Cardiac fibroblast (primary cell): ENCODE measurements around the gene LRMDA.
"Not testable (repeated sequence)": the region's sequence is repeated elsewhere in the genome, so short reads cannot be mapped to it uniquely, and the experiment has no call there.

ENCODE experiments used
- DNase-seq, 2 donors: peaks; one replicate each; pipeline versions ENCODE4 v3.0.0 to v3.0.0-alpha.2; 2010; ENCODE audit warnings: low read depth in 2 of 2
- H3K4me3 ChIP-seq, 2 donors: replicated peaks in 1 of 2; 1 replicate in 1 of 2; 2 replicates in 1 of 2; pipeline ENCODE4 v1.5.1; 2011; ENCODE audit warnings: low read depth in 2 of 2, low read length in 2 of 2, mild to moderate bottlenecking in 2 of 2, moderate library complexity in 1 of 2
- TF ChIP-seq, protein P1 (sequence below): IDR thresholded peaks from one replicate; pipeline ENCODE4 v1.5.1; 2011; ENCODE audit warnings: low read depth, mild to moderate bottlenecking, low read length, inconsistent platforms

LRMDA gene

DNA sequence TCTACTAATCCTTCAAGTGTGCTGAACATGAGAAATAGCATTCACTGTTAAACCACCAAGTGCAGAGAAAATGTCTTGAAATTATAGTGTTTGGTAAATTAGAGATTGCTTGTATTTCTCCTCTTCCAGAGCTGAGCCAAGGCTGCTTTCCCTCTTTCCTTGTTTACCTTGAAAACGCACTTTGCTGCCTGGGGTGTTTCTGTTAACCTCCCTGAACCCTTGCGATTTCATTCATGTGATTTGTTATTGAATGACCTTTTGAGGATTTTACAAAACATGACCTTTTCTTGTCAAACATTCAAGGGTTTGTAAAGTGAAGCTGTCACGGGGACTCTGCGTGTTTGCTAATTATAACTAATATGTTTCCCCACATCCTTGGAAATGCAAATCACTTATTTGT lies 169.4 kb downstream of the LRMDA start:
- H3K4me3 ChIP-seq: no peak overlapping the region
- no peak for DNase-seq
- TF ChIP-seq, protein P1, sequence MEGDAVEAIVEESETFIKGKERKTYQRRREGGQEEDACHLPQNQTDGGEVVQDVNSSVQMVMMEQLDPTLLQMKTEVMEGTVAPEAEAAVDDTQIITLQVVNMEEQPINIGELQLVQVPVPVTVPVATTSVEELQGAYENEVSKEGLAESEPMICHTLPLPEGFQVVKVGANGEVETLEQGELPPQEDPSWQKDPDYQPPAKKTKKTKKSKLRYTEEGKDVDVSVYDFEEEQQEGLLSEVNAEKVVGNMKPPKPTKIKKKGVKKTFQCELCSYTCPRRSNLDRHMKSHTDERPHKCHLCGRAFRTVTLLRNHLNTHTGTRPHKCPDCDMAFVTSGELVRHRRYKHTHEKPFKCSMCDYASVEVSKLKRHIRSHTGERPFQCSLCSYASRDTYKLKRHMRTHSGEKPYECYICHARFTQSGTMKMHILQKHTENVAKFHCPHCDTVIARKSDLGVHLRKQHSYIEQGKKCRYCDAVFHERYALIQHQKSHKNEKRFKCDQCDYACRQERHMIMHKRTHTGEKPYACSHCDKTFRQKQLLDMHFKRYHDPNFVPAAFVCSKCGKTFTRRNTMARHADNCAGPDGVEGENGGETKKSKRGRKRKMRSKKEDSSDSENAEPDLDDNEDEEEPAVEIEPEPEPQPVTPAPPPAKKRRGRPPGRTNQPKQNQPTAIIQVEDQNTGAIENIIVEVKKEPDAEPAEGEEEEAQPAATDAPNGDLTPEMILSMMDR: no peak

DNA sequence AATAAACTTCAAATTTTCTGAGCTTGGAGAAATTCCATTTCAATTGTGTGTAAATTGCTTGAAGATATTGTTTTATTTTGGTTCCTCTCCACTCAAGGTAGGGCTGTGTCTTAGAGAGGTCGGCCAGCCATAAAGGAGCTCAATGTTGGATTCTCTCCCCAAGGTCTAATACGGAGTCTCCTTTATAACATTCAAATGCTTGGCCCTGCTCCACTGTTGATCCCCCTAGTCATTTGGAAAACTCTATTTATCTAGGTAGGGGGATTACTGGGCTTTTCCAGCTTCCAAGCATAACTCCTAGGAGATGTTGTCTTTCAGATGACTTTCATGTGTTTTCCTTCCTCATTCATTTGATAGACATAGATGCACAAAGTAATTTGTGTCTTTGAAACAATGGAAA lies 170.9 kb downstream of the LRMDA start:
- no peak for DNase-seq
- TF ChIP-seq, protein P1: no peak
- H3K4me3 ChIP-seq: no peak overlapping the region

DNA sequence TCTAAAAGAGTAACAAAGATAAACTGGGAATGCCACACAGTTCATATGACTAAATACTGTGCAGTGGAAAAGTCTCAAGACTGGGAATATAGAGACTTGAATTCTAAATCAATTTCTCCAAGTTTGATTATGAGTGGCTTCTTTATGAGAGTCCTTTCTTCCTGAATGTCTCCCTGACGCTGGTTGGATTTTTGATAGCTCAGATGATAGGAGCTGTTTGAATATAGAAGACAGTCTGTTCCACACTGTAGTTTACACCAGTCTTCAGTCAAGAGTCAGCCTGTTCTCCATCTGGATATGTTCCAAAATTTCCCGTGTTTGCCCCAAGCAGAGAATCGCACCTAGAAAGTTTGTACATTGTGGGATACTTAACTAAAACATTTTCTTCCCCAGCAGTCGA lies 173.7 kb downstream of the LRMDA start:
- TF ChIP-seq, protein P1: no peak
- no peak for DNase-seq
- no peak overlapping the region for H3K4me3 ChIP-seq

DNA sequence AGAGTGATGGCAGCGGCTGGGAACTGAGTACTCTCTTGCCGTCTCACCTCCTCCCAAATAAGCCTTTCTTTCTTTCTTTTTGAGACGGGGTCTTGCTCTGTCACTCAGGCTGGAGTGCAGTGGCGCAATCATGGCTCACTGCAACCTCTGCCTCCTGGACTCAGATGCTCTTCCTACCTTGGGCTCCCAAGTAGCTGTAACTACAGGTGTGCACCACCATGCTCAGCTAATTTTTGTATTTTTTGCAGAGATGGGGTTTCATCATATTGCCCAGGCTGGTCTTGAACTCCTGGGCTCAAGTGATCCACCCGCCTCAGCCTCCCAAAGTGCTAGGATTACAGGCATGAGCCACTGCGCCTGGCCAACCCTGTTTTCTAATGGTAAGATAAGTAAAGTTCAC lies 174.4 kb downstream of the LRMDA start:
- H3K4me3 ChIP-seq, DNase-seq: not testable (repeated sequence)

DNA sequence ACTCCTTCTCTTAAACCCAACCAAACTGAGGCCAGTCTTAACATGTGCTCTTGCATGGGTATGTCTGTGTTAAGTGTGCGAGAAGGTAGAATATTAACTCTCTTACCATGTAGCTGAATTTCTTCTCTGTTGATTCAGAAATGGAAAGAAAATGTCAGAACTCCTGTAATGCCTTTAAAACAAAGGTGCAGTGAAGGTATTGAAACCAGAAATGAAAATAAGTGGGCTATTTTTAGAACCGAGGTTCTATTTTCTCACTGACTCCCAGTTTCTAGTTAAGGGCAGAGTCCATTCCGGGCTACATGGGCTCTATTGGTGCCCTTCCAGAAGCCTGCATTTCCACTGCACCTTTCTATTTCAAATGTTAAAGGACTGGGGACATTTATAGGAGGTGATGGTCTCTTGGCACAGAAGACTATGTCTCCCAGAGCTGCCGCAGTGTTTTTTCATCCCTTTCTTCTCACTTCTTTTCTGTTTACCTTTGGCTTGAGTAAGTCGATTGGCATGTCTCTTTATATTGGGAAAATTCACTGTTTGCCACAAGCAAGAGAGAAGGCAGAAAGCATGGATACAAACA lies 174.9 kb downstream of the LRMDA start:
- H3K4me3 ChIP-seq: no peak overlapping the region
- no peak for DNase-seq
- TF ChIP-seq, protein P1: no peak

DNA sequence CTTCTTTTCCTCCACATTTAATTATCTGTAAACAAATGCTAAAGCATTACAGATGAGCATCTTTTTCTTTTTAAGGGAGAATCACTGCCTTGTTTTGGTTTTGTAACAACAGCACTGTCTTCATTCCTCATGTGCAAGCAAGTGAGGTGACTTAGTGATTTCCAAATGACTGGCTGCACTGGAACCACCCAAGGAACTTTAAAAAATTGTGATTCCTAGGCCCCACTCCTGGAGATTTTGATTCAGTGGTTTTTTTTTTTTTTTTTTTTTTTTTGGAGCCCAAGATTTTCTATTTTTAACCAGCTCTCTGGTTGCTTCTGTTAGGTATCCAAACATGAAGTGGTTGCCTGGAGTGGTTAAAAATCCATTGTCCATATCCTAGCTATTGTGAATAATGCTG lies 176.2 kb downstream of the LRMDA start:
- no peak for DNase-seq
- H3K4me3 ChIP-seq: no peak overlapping the region
- TF ChIP-seq, protein P1: no peak

DNA sequence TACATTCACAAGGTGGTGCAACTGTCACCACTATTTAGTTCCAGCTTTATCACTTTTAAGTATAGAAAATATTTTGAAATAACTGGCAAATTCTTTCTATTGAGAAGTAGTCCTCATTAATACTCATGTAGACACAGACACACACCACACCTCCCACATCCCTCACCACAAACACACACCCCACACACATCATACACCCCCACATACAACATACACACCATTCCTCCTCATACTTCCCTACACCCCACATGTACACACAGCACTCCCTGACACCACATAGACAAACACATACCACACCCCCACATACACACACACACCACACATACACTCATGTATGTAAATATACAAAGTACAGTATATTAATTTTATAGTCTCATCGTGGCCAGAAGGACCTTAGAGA lies 178.8 kb downstream of the LRMDA start:
- TF ChIP-seq, protein P1: no peak
- no peak overlapping the region for H3K4me3 ChIP-seq
- no peak for DNase-seq
